ENCODE measurements around the gene PRDM1. TPM values are rescaled to one million over a fixed set of nuclear protein-coding genes. Genes with fewer than 3 reads are reported as not detected.

Gene PRDM1
- total RNA-seq, 2 experiments from 2014 or later, result 14.4 to 14.7 TPM

DNA sequence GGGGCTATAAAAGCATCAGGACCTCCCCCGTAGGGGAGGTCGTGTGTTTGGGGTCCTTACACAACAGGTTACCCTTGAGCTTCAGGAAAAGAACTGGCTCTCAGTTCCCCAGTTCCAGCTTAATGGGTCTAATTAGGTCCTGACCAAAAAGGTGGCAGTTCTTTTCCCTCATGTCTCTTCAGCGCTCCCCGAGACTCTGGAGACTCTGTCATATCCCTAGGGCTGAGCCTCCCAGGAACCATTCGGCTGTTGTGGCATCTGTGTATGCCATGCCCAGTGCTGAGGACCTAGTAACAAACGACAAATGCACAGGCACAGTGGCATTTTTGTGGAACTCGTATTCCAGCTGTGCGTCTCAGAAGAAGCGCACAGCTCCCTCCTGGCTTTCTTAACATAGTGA, 14.6 kb downstream of the PRDM1 start:
- Mint-ChIP-seq H3K9me3 (ENCODE audit: insufficient read depth) (no peaks in the 10 kb centered on the region), H3K27ac (peak overlapping the region; percentile 41), H3K36me3 (ENCODE audit: low read depth) (peaks cover 78% of the 10 kb centered on the region), H3K4me1 (ENCODE audit: low read depth) (peaks cover 89% of the 10 kb centered on the region), H3K4me3 (peak overlapping the region; percentile 87), H3K27me3 (ENCODE audit: low read depth) (no peaks in the 10 kb centered on the region)
- DNase-seq (no peak), ATAC-seq (no peak)
- ChIA-PET CTCF (interaction anchor here (1.0 to 4.9 kb wide), 3 partner anchors 11 to 122 kb away, joined by 3 to 22 read pairs (median 22); partner anchors contain the start of gene PRDM1), POLR2A (interaction anchor here (0.7 to 4.0 kb wide), 4 partner anchors 42 to 327 kb away, joined by 3 to 27 read pairs (median 24); no protein-coding TSS in a partner anchor)

DNA sequence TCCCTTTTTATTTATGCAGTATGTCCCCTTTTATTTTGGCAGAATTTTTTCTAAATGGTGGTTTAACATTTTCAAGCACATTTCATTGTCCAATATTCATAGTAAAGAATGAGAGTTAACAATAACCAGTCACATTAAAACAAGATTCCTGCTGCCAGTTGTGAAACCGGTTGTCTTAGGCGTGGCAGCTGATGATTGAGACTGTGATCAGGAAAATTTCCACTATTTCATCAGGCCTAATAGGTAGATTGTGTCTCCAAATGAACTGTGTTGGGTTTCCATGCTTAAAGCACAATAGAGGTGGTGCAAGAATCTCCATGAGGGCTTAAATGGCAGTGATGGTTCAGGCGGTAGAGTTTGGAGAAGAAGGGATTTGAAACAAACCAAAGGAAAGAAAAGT, 15.3 kb downstream of the PRDM1 start:
- POLR2A ChIA-PET, result interaction anchor here (3.6 kb wide), 1 partner anchor 16 kb away, joined by 19 read pairs; no protein-coding TSS in a partner anchor
- no peak for ATAC-seq
- CTCF ChIA-PET, result interaction anchor here (0.7 to 4.9 kb wide), 6 partner anchors 10 to 669 kb away, joined by 3 to 22 read pairs (median 6); partner anchors contain the start of gene PRDM1

DNA sequence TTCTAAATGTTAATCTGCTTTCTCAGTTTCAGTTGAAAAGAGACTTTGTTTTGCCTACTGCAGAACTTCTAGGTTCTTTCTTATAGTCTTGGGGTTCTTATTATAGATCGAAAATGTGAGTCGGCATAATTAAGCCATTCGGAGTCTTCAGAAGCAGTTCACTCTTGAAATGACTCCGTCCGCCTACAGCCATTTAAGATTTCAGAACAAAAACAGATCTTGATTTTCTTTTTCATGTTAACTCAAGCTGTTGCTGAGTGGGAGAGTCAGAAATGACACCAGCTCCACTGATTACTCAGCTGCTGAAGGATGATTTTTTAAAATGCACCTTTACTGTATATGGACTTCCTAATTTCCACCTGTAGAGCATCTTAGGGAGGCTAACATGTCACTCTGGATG, 15.9 kb downstream of the PRDM1 start:
- no peak for DNase-seq
- Mint-ChIP-seq H3K27me3 (ENCODE audit: low read depth) (no peaks in the 10 kb centered on the region), H3K9me3 (ENCODE audit: insufficient read depth) (no peaks in the 10 kb centered on the region), H3K27ac (peak overlapping the region; percentile 65), H3K4me3 (peak overlapping the region; percentile 87), H3K36me3 (ENCODE audit: low read depth) (peaks cover 84% of the 10 kb centered on the region), H3K4me1 (ENCODE audit: low read depth) (peaks cover 90% of the 10 kb centered on the region)
- ChIA-PET POLR2A (interaction anchor here (0.9 to 3.6 kb wide), 4 partner anchors 13 to 62 kb away, joined by 4 to 19 read pairs (median 5); no protein-coding TSS in a partner anchor), CTCF (interaction anchor here (0.7 to 4.9 kb wide), 7 partner anchors 10 to 669 kb away, joined by 3 to 22 read pairs (median 7); partner anchors contain the start of gene PRDM1)
- ATAC-seq, result no peak

More for the DNA sequence above, 15.3 kb downstream of the PRDM1 start:
- Mint-ChIP-seq H3K36me3 (ENCODE audit: low read depth) (peaks cover 80% of the 10 kb centered on the region), H3K4me1 (ENCODE audit: low read depth) (peaks cover 89% of the 10 kb centered on the region), H3K4me3 (peak overlapping the region; percentile 87), H3K27ac (peak overlapping the region; percentile 41), H3K27me3 (ENCODE audit: low read depth) (no peaks in the 10 kb centered on the region), H3K9me3 (ENCODE audit: insufficient read depth) (no peaks in the 10 kb centered on the region)
- DNase-seq, result no peak

DNA sequence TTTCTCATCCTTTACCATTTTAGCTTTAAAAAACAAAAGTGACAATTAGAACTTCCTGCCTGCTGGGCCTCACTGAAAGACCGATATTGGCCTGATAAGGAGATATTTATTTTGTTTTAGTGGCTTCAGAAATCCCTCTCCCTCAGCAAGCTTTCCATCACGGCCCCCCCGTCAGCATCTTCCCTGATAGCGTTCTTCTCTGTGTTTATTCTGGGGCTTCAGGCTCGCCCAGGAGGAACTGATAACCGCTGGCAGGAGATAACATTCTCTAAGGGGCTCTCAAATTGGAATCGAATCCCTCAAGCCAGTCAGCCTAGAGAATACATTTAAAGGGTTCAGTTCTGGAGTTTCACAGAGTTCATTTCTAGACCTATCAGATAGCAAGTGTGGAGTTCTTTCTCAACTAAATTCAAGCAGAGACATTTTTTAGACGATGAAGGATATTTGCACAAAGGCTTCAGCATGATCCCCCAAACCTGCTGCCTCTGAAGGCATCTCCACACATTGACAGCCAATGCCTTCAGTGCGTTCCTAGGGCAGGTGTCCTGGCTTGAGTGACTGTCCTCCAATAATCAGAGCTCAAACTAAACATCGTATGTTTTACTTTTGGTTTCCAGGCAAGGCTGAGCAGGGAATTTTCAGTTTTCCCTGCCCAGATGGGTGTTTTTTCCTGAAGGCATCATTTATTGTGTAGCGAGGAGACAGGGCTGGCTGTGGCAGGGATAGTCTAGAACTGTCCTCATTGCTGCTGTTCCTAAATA, 17.0 kb downstream of the PRDM1 start:
- Mint-ChIP-seq H3K4me1 (ENCODE audit: low read depth) (peaks cover 89% of the 10 kb centered on the region), H3K4me3 (peak overlapping the region; percentile 87), H3K27me3 (ENCODE audit: low read depth) (no peaks in the 10 kb centered on the region), H3K36me3 (ENCODE audit: low read depth) (peaks cover 87% of the 10 kb centered on the region), H3K9me3 (ENCODE audit: insufficient read depth) (no peaks in the 10 kb centered on the region), H3K27ac (peak overlapping the region; percentile 74)
- ChIA-PET CTCF (interaction anchor here (0.6 to 4.9 kb wide), 9 partner anchors 9 to 199 kb away, joined by 3 to 22 read pairs (median 5); no protein-coding TSS in a partner anchor), POLR2A (interaction anchor here (0.7 to 3.6 kb wide), 8 partner anchors 8 to 61 kb away, joined by 3 to 19 read pairs (median 4); no protein-coding TSS in a partner anchor)
- ATAC-seq (no peak), DNase-seq (no peak)

DNA sequence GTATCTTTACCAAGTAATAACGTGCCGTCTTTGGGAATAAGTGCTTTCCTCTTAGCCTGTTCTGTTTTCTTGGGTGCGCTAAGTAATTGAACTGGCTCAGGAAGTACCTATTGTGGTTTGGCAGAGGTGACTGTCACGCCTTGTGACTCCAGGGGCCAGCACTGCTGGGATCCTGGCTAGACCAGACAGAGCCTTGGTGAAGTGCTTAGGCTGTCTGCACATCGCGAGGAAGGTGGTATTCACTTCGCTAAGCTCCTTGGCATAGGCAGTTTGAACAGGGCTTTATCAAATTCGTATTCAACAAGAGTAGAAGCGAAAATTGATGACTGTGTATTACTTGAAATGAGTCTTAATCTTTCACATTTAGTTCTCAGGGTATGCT, 17.6 kb downstream of the PRDM1 start:
- DNase-seq (peak; percentile 56), ATAC-seq (peak; percentile 74)
- peak overlapping the region; percentile 87 for H3K4me3 Mint-ChIP-seq
- peaks cover 88% of the 10 kb centered on the region for H3K4me1 Mint-ChIP-seq (ENCODE audit: low read depth)
- no peaks in the 10 kb centered on the region for H3K27me3 Mint-ChIP-seq (ENCODE audit: low read depth)
- peak overlapping the region; percentile 74 for H3K27ac Mint-ChIP-seq
- no peaks in the 10 kb centered on the region for H3K9me3 Mint-ChIP-seq (ENCODE audit: insufficient read depth)
- POLR2A ChIA-PET, result interaction anchor here (0.8 to 3.6 kb wide), 4 partner anchors 11 to 38 kb away, joined by 3 to 19 read pairs (median 4); no protein-coding TSS in a partner anchor
- H3K36me3 Mint-ChIP-seq (ENCODE audit: low read depth), result peaks cover 91% of the 10 kb centered on the region
- CTCF ChIA-PET, result interaction anchor here (0.5 to 4.9 kb wide), 9 partner anchors 9 to 1360 kb away, joined by 3 to 22 read pairs (median 5); no protein-coding TSS in a partner anchor

DNA sequence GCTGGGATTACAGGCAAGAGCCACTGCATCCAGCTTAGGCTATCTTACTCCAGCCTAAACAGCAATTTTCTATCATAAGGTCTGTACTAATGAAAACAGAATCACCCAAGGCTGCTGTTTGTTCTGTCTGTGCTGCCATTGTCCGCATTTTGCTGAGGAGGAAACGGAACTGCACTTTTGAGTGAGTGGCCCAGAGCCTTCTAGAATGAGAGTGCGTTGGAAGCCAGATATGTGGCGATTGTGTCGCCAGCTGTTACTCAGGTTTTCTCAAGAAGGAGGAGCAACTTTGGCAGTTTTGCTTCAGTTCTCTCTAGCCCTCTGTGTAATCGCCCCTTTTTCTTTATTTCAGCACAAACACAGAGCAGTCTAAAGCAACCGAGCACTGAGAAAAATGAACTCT, 18.3 kb downstream of the PRDM1 start:
- Mint-ChIP-seq H3K4me3 (no peak overlapping the region), H3K27ac (no peak overlapping the region), H3K27me3 (ENCODE audit: low read depth) (no peaks in the 10 kb centered on the region), H3K9me3 (ENCODE audit: insufficient read depth) (no peaks in the 10 kb centered on the region), H3K36me3 (ENCODE audit: low read depth) (peaks cover 85% of the 10 kb centered on the region), H3K4me1 (ENCODE audit: low read depth) (peaks cover 83% of the 10 kb centered on the region)
- CTCF ChIA-PET, result interaction anchor here (0.5 to 4.9 kb wide), 5 partner anchors 17 to 1359 kb away, joined by 3 to 22 read pairs (median 5); no protein-coding TSS in a partner anchor
- ATAC-seq (no peak), DNase-seq (no peak)
- POLR2A ChIA-PET, result interaction anchor here (1.0 to 3.6 kb wide), 3 partner anchors 13 to 37 kb away, joined by 3 to 19 read pairs (median 4); no protein-coding TSS in a partner anchor

DNA sequence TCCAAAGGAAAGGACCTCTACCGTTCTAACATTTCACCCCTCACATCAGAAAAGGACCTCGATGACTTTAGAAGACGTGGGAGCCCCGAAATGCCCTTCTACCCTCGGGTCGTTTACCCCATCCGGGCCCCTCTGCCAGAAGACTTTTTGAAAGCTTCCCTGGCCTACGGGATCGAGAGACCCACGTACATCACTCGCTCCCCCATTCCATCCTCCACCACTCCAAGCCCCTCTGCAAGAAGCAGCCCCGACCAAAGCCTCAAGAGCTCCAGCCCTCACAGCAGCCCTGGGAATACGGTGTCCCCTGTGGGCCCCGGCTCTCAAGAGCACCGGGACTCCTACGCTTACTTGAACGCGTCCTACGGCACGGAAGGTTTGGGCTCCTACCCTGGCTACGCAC, 18.8 kb downstream of the PRDM1 start:
- H3K27ac Mint-ChIP-seq, result no peak overlapping the region

DNA sequence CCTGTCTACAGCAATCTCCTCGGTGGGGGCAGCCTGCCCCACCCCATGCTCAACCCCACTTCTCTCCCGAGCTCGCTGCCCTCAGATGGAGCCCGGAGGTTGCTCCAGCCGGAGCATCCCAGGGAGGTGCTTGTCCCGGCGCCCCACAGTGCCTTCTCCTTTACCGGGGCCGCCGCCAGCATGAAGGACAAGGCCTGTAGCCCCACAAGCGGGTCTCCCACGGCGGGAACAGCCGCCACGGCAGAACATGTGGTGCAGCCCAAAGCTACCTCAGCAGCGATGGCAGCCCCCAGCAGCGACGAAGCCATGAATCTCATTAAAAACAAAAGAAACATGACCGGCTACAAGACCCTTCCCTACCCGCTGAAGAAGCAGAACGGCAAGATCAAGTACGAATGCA, 19.4 kb downstream of the PRDM1 start:
- no peaks in the 10 kb centered on the region for H3K27me3 Mint-ChIP-seq (ENCODE audit: low read depth)
- H3K36me3 Mint-ChIP-seq (ENCODE audit: low read depth), result peaks cover 82% of the 10 kb centered on the region
- CTCF ChIA-PET, result interaction anchor here (0.6 to 1.7 kb wide), 5 partner anchors 8 to 118 kb away, joined by 3 to 7 read pairs (median 3); no protein-coding TSS in a partner anchor
- peaks cover 82% of the 10 kb centered on the region for H3K4me1 Mint-ChIP-seq (ENCODE audit: low read depth)
- ATAC-seq, result no peak
- H3K4me3 Mint-ChIP-seq, result no peak overlapping the region
- H3K9me3 Mint-ChIP-seq (ENCODE audit: insufficient read depth), result no peaks in the 10 kb centered on the region
- no peak for DNase-seq
- POLR2A ChIA-PET, result interaction anchor here (0.6 to 1.2 kb wide), 3 partner anchors 9 to 19 kb away, joined by 3 to 4 read pairs (median 3); no protein-coding TSS in a partner anchor
- no peak overlapping the region for H3K27ac Mint-ChIP-seq

More for the DNA sequence above, 18.8 kb downstream of the PRDM1 start:
- Mint-ChIP-seq H3K4me3 (no peak overlapping the region), H3K36me3 (ENCODE audit: low read depth) (peaks cover 86% of the 10 kb centered on the region), H3K4me1 (ENCODE audit: low read depth) (peaks cover 84% of the 10 kb centered on the region), H3K9me3 (ENCODE audit: insufficient read depth) (no peaks in the 10 kb centered on the region), H3K27me3 (ENCODE audit: low read depth) (no peaks in the 10 kb centered on the region)
- CTCF ChIA-PET, result interaction anchor here (1.1 to 4.9 kb wide), 3 partner anchors 11 to 118 kb away, joined by 3 to 22 read pairs (median 7); no protein-coding TSS in a partner anchor
- DNase-seq (no peak), ATAC-seq (no peak)
- POLR2A ChIA-PET, result interaction anchor here (3.6 kb wide), 1 partner anchor 12 kb away, joined by 19 read pairs; no protein-coding TSS in a partner anchor

DNA sequence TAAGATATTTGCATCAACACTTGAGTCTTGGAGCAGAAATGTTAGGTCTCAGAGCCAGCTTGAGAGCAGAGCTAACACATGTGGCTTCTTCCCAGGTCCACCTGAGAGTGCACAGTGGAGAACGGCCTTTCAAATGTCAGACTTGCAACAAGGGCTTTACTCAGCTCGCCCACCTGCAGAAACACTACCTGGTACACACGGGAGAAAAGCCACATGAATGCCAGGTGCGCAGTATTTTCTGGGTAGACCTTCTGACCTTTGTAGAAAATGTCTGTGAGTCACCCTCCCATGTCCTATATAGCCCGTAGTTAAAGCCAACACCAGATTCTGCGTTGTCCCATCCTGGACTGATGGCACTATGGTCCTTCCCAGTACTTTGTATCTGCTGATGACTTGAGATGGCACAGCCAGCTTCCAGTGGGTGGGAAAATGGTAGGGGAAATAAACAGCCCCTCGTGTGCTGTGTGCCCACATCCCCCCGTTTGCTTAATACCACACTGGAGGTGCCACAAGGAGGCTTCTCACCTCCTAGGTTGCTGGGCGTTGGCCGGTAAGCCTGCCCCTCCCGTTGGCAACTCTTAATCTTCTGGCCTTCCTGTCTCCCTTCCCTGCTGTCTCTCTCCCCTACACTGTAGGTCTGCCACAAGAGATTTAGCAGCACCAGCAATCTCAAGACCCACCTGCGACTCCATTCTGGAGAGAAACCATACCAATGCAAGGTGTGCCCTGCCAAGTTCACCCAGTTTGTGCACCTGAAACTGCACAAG, 20.3 kb downstream of the PRDM1 start:
- peaks cover 77% of the 10 kb centered on the region for H3K4me1 Mint-ChIP-seq (ENCODE audit: low read depth)

DNA sequence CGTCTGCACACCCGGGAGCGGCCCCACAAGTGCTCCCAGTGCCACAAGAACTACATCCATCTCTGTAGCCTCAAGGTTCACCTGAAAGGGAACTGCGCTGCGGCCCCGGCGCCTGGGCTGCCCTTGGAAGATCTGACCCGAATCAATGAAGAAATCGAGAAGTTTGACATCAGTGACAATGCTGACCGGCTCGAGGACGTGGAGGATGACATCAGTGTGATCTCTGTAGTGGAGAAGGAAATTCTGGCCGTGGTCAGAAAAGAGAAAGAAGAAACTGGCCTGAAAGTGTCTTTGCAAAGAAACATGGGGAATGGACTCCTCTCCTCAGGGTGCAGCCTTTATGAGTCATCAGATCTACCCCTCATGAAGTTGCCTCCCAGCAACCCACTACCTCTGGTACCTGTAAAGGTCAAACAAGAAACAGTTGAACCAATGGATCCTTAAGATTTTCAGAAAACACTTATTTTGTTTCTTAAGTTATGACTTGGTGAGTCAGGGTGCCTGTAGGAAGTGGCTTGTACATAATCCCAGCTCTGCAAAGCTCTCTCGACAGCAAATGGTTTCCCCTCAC, 21.0 kb downstream of the PRDM1 start:
- DNase-seq (no peak), ATAC-seq (no peak)
- Mint-ChIP-seq H3K36me3 (ENCODE audit: low read depth) (peaks cover 69% of the 10 kb centered on the region), H3K27ac (no peak overlapping the region), H3K27me3 (ENCODE audit: low read depth) (no peaks in the 10 kb centered on the region), H3K4me1 (ENCODE audit: low read depth) (peaks cover 78% of the 10 kb centered on the region), H3K4me3 (no peak overlapping the region), H3K9me3 (ENCODE audit: insufficient read depth) (no peaks in the 10 kb centered on the region)
- POLR2A ChIA-PET, result interaction anchor here (1.1 kb wide), 1 partner anchor 55 kb away, joined by 4 read pairs; no protein-coding TSS in a partner anchor
- CTCF ChIA-PET, result no interaction called here

More for the DNA sequence above, 20.3 kb downstream of the PRDM1 start:
- no peak for ATAC-seq
- Mint-ChIP-seq H3K9me3 (ENCODE audit: insufficient read depth) (no peaks in the 10 kb centered on the region), H3K27me3 (ENCODE audit: low read depth) (no peaks in the 10 kb centered on the region), H3K36me3 (ENCODE audit: low read depth) (peaks cover 74% of the 10 kb centered on the region), H3K27ac (peak overlapping the region; percentile 10), H3K4me3 (no peak overlapping the region)
- ChIA-PET CTCF (interaction anchor here (1.0 to 1.7 kb wide), 3 partner anchors 9 to 117 kb away, joined by 3 to 7 read pairs (median 5); no protein-coding TSS in a partner anchor), POLR2A (interaction anchor here (0.6 to 1.2 kb wide), 4 partner anchors 10 to 56 kb away, joined by 3 to 4 read pairs (median 4); no protein-coding TSS in a partner anchor)
- DNase-seq, result no peak

Measured in activated CD8-positive, alpha-beta T cell treated with anti-CD3 and anti-CD28 coated beads, Interleukin-2, amount 10 ng/mL, durations not matched to agents 7 days and 5 days (primary cell).